ENCODE data around the gene GPC3.
"Not testable (repeated sequence)": the region's sequence is repeated elsewhere in the genome, so short reads cannot be mapped to it uniquely, and the experiment has no call there.

DNA sequence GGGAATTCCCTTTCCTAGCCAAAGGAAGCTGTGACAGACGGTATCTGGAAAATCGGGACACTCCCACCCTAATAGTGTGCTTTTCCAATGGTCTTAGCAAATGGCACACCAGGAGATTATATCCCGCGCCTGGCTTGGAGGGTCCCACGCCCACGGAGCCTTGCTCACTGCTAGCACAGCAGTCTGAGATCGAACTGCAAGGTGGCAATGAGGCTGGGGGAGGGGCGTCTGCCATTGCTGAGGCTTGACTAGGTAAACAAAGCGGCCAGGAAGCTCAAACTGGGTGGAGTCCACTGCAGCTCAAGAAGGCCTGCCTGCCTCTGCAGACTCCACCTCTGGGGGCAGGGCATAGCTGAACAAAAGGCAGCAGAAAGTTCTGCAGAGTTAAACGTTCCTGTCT lies 364.0 kb downstream of the GPC3 start:
- TF ChIP-seq CTCF (IDR thresholded peaks at IDR 0.05); RELA (CRISPR knock-in tag; IDR thresholded peaks at IDR 0.05; ENCODE audit: borderline replicate concordance); OVOL2 (CRISPR knock-in tag; IDR thresholded peaks at IDR 0.05; ENCODE audit: borderline replicate concordance); PRRX2 (CRISPR knock-in tag; IDR thresholded peaks at IDR 0.05); ZNF671 (CRISPR knock-in tag; IDR thresholded peaks at IDR 0.05); GABPB1 (CRISPR knock-in tag; IDR thresholded peaks at IDR 0.05); SMAD3 (CRISPR knock-in tag; IDR thresholded peaks at IDR 0.05; ENCODE audit: borderline replicate concordance); GTF2I (CRISPR knock-in tag; conservative IDR thresholded peaks at IDR 0.05); ZNF138 (CRISPR knock-in tag; conservative IDR thresholded peaks at IDR 0.05): not testable (repeated sequence)
- TF ChIP-seq, protein P1, sequence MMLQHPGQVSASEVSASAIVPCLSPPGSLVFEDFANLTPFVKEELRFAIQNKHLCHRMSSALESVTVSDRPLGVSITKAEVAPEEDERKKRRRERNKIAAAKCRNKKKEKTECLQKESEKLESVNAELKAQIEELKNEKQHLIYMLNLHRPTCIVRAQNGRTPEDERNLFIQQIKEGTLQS (CRISPR knock-in tag; conservative IDR thresholded peaks at IDR 0.05), result not testable (repeated sequence)
